HPDE6-E6E7 (cell line): Measurements from ENCODE around the gene RAG1.

ENCODE experiments used
- DNase-seq: peaks from one replicate; pipeline ENCODE4 v3.0.0; 2011; ENCODE audit warnings: missing footprints; ENCODE audit errors: extremely low spot score

RAG1 gene

DNA sequence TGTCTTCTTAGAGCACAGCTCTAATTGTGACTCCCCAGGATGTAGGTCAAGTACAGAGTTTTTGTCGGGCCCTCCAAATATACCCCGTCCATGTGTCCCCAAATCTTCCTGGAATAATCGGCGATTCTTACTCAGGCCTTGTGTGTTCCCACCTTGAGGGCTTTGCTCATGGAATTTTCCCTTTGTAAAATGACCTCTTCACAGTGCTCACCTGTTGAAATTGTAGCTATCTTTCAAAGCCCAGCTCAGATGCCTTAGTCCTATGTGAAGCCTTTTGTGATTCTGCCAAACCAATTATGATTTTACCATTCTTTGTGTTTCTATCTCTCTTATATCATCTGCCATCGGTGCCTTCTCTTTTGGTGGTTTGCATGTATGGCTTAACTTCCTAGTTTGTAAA lies 60.3 kb downstream of the RAG1 start:
- DNase-seq, result no peak

DNA sequence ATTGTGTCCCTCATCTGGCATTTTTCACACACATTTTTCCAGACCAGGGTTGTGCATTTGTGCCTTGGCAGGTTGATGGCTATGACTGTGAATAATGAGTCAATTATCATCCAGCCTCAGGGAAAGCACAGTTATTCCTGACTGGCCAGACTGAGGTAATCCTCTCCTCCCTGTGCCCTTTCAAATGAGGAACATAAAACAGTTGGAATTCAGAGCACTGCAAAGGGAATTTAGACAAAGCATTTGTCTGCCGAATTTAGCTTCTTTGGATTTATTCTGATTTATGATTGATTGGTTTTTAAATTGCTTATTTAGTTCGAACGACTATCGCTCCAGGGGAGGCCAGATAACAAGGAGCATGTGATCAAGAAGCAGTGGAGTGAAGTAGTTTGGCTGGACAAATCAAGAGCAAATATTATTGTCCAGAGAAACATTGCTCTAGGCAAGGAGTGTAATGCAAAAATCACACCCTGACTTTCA lies 61.0 kb downstream of the RAG1 start:
- no peak for DNase-seq
